Thoracic aorta (tissue), 2 donors: Measurements from ENCODE around the gene PDE9A. TPM values are rescaled to one million over a fixed set of nuclear protein-coding genes. Genes with fewer than 3 reads are reported as not detected.

Experiments used
- ATAC-seq: fragments of 150-250 bp; one replicate; pipeline ENCODE4 v1.8.0; 2017; ENCODE audit warnings: low read depth; ENCODE audit not compliant: insufficient number of reproducible peaks, low FRiP score
- DNase-seq: peaks from one replicate; pipeline ENCODE4 v3.0.0-alpha.2; 2020; ENCODE audit warnings: low spot score
- H3K27ac ChIP-seq, 2 donors: fragments of 200-600 bp; sonication (generic); 1 replicate in 1 of 2; 2 replicates in 1 of 2; pipeline ENCODE4 v1.5.1; 2016; ENCODE audit warnings: mild to moderate bottlenecking in 2 of 2, moderate library complexity in 2 of 2
- H3K27me3 ChIP-seq: fragments of 200-600 bp; sonication (generic); replicated peaks from 2 replicates; pipeline ENCODE4 v1.6.0; 2016; ENCODE audit warnings: mild to moderate bottlenecking; ENCODE audit not compliant: insufficient read depth
- H3K36me3 ChIP-seq: fragments of 200-600 bp; sonication (generic); one replicate; pipeline ENCODE4 v1.5.1; 2016
- H3K4me1 ChIP-seq, 2 donors: fragments of 200-600 bp; sonication (generic); 1 replicate in 1 of 2; 2 replicates in 1 of 2; pipeline versions ENCODE4 v1.5.1 to v1.6.0; 2016; ENCODE audit warnings: low read depth in 2 of 2, mild to moderate bottlenecking in 1 of 2; ENCODE audit not compliant: control insufficient read depth in 1 of 2
- H3K4me3 ChIP-seq: fragments of 200-600 bp; sonication (generic); 2 replicates; pipeline ENCODE4 v1.5.1; 2016; ENCODE audit warnings: mild to moderate bottlenecking
- H3K9me3 ChIP-seq: fragments of 200-600 bp; sonication (generic); 2 replicates; pipeline ENCODE4 v1.5.1; 2016
- total RNA-seq, 2 donors: library from RNA; depleted of rRNA; stranded (reverse); fragments of >200 nt; gene quantifications; one replicate each; pipeline versions ENCODE4 v1.1.0 to v1.2.3, GENCODE V29; 2016
- TF ChIP-seq, protein P1 (sequence below): fragments of 200-600 bp; sonication (generic); IDR thresholded peaks from one replicate; pipeline ENCODE4 v1.5.1; 2019; ENCODE audit warnings: antibody characterized with exemption

Gene PDE9A
- total RNA-seq, 2 donors from 2014 or later = 4.2 to 4.7 TPM

DNA sequence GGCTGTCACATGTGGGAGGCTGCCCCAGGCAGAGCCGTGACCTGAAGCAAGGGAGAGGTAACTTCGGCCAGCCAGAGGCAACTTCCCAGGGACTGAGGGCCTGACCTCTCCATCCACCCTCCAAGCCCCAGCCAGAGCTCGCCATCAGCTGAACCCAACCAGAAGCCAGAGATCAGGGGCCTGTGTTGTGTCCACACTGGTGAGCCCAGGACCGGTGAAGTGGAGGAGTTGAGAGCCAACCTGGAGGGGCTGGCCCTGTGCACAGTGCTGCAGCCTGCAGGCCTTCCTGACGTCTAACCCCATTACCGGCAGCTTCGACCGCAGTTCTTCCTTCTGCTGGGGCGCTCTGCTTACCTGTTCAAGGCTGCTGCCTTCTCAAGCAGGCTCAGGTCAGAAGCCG, 19.6 kb upstream of the PDE9A start:
- no peak overlapping the region for H3K4me3 ChIP-seq
- no peaks in the 10 kb centered on the region for H3K36me3 ChIP-seq
- no peak for DNase-seq
- TF ChIP-seq, protein P1, sequence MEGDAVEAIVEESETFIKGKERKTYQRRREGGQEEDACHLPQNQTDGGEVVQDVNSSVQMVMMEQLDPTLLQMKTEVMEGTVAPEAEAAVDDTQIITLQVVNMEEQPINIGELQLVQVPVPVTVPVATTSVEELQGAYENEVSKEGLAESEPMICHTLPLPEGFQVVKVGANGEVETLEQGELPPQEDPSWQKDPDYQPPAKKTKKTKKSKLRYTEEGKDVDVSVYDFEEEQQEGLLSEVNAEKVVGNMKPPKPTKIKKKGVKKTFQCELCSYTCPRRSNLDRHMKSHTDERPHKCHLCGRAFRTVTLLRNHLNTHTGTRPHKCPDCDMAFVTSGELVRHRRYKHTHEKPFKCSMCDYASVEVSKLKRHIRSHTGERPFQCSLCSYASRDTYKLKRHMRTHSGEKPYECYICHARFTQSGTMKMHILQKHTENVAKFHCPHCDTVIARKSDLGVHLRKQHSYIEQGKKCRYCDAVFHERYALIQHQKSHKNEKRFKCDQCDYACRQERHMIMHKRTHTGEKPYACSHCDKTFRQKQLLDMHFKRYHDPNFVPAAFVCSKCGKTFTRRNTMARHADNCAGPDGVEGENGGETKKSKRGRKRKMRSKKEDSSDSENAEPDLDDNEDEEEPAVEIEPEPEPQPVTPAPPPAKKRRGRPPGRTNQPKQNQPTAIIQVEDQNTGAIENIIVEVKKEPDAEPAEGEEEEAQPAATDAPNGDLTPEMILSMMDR = no peak
- ATAC-seq = no peak
- H3K9me3 ChIP-seq = no peaks in the 10 kb centered on the region
- no peaks in the 10 kb centered on the region for H3K4me1 ChIP-seq
- no peak overlapping the region for H3K27ac ChIP-seq
- no peaks in the 10 kb centered on the region for H3K27me3 ChIP-seq

DNA sequence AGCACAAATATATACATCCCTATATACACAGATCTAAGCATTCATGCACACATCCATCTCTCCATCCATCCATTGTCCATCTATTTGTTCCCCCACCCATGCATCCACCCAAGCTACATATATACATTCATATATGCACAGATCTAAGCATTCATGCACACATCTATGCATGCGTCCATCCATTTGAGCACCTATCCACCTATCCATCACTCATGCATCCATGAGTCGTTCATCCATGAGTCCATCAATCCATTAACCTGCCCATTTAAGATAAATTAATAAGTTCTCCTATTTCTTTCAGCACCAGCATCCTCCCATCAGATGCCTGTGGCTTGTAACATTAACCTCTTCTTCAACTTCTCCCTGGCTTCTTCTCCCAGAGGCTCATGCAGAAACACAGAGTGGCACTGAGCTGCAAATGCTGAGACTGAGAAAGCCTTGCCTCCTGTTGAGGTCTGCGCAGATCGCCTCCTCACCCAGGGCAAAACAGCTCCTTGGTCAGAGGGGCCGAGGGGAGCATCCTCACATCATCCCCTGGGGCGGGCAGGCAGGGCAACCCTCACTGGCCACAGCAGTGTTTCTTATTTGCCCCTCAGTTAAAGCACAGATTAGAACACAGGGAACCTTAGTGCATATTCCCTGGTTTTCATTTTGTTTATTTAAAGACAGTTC, 17.4 kb upstream of the PDE9A start:
- no peak overlapping the region for H3K4me3 ChIP-seq
- TF ChIP-seq, protein P1 = no peak
- no peak for DNase-seq
- no peaks in the 10 kb centered on the region for H3K36me3 ChIP-seq
- H3K27me3 ChIP-seq = no peaks in the 10 kb centered on the region
- H3K27ac ChIP-seq = no peak overlapping the region
- no peaks in the 10 kb centered on the region for H3K9me3 ChIP-seq
- H3K4me1 ChIP-seq = no peaks in the 10 kb centered on the region
- ATAC-seq = no peak

DNA sequence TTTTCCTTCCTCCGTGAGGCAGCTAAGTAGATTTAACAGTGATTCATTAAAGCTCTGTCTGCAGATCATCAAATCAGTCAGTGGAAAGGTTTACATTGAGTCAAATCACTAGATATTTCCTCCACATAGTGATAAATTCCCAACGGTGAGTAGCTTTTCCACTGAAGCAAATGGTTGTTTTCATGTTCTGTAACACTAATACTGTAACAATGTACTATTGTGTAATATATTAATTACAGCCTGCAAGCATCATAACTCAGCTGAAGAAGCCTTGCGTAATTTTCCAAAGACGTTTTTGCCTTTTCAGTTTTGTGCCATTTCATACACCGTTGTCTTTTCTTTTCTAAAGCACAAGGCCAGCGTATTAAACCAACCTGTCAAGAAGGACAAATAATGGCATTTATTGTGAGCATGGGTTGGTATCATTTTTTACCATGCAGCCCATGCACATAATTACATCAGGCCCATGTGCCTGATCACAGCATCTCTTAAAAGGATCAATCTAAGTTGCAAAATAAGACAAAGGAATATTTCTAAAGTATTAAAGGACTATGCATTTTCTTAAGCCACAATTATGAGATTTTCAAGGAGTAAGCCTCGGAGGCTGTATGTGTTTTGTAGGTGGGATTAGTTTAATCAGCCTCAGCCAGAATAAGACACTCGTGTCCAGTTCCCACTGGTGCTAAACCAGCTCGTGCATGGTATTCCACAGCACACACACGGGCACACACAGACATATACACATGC, 16.7 kb upstream of the PDE9A start:
- ATAC-seq = no peak
- Histone ChIP-seq H3K36me3 (no peaks in the 10 kb centered on the region), H3K9me3 (no peaks in the 10 kb centered on the region), H3K27ac (no peak overlapping the region), H3K4me1 (no peaks in the 10 kb centered on the region), H3K4me3 (no peak overlapping the region), H3K27me3 (no peaks in the 10 kb centered on the region)
- no peak for DNase-seq
- TF ChIP-seq, protein P1 = no peak

DNA sequence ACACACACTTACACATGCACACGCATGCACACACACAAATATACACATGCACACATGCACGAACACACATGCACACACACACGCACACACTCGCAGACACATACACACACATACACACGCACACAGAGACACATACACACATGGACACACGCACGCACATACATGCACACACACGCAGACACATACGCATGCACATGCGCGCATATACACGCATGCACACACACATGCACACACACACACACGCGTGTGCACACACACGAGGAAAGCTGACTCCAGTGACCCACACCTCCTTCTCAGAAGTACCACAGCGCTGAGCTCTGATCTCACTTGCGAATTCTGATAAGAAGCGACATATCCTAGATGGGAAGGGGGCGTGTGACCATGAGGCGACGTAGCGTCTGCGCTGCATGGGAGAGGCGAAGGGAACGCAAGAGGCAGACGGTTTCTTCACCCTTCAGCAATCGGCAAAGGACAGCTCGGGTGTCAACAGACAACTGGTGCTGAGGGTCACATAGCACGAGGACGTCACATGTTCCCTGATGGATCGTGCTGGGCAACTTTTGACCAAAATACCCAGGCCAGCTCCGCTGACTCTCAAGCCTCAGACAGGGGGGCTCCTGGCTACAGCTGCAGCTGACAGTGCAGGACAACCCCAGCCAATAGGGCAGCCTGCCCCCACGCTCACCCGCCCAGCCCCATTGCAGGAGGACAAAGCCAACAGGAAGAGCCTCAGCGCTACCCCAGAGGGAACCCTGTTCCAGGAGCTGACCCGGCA, 16.0 kb upstream of the PDE9A start:
- Histone ChIP-seq H3K4me3 (no peak overlapping the region), H3K9me3 (no peaks in the 10 kb centered on the region), H3K4me1 (no peaks in the 10 kb centered on the region), H3K36me3 (no peaks in the 10 kb centered on the region), H3K27ac (no peak overlapping the region), H3K27me3 (no peaks in the 10 kb centered on the region)
- TF ChIP-seq, protein P1 = no peak
- DNase-seq (no peak), ATAC-seq (no peak)

DNA sequence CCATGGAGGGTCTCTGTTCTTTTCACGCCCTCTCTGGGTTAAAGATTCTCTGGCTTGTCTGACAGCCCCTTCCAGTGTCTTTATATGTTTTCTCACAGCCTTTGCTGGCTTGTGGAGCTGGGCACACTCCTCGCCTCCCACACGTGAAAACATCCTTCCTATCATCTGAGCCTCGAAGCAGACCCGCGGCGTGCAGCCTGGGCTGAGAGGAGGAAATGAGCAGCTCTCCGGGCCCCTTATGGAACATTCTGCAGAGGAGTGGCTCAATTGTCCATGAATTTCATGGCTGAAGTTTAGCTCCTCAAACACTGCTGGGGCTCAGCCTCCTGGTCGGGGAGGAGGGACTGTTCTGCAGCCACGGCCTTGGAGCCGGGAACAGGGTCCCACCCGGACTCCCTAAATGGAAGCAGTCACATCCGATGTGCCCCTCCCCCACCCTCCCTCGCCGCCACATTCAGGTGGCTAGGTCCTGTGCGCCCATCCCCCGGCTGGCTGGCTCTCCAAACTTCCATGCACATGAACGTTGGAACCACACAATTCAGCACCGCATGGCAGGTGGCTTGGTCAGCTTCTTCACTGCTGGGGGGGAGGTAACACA, 15.1 kb upstream of the PDE9A start:
- DNase-seq (no peak), ATAC-seq (no peak)
- H3K36me3 ChIP-seq = no peaks in the 10 kb centered on the region
- H3K27me3 ChIP-seq = no peaks in the 10 kb centered on the region
- no peaks in the 10 kb centered on the region for H3K9me3 ChIP-seq
- TF ChIP-seq, protein P1 = no peak
- H3K27ac ChIP-seq = no peak overlapping the region
- H3K4me3 ChIP-seq = no peak overlapping the region
- H3K4me1 ChIP-seq = no peaks in the 10 kb centered on the region
